Stimulated activated CD4-positive, alpha-beta T cell treated with anti-CD3 and anti-CD28 coated beads, Interleukin-4, amount 100 ng/mL, for 4 hours (primary cell): ENCODE measurements around the gene KCNH1.
"Not testable (repeated sequence)": the region's sequence is repeated elsewhere in the genome, so short reads cannot be mapped to it uniquely, and the experiment has no call there.

Experiments
- DNase-seq, 2 experiments: peaks; one replicate each; pipeline ENCODE4 v3.0.0-alpha.2; 2020

KCNH1 gene

DNA sequence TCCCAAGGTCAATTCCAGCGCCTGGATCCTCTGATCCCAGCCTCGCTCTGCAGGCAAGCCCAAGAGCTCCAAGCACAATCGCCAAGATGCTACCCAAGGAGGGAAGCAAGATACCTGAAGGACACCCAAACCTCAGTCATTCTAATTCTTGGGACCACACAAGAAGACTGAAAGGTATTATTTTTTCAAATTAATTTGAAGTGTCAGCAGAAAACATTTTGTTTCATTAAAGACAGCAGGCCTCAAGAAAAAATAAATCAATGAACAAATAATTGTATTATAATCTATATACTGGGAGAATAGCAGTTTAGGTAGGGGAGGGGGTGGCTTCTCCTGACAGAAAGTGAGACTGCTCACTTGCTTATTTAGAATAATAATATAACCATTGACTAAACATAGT, 457.4 kb downstream of the KCNH1 start:
- no peak for DNase-seq

GRCh38 chr1:210674151-210674550, 459.8 kb downstream of the KCNH1 start:
- DNase-seq, result no peak

DNA sequence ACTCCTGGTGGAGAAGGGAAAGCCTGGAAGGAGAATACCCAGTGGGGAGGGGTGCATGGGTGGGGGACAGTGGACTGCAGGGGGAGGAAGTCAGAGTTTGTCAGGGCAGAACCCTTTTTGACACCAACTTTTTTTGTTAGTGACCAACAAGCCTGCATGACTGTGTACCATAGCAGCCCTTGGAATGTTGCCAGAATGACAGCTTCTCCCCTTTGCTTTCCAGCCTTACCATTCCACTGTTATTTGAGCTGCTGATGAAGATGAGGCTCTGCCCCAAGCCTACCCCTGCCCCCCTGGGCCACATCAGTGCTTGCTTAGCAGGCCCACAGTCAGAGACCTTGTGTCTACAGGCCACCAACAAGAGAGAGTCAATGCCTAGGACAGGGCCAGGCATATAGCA, 464.0 kb downstream of the KCNH1 start:
- DNase-seq, result no peak

DNA sequence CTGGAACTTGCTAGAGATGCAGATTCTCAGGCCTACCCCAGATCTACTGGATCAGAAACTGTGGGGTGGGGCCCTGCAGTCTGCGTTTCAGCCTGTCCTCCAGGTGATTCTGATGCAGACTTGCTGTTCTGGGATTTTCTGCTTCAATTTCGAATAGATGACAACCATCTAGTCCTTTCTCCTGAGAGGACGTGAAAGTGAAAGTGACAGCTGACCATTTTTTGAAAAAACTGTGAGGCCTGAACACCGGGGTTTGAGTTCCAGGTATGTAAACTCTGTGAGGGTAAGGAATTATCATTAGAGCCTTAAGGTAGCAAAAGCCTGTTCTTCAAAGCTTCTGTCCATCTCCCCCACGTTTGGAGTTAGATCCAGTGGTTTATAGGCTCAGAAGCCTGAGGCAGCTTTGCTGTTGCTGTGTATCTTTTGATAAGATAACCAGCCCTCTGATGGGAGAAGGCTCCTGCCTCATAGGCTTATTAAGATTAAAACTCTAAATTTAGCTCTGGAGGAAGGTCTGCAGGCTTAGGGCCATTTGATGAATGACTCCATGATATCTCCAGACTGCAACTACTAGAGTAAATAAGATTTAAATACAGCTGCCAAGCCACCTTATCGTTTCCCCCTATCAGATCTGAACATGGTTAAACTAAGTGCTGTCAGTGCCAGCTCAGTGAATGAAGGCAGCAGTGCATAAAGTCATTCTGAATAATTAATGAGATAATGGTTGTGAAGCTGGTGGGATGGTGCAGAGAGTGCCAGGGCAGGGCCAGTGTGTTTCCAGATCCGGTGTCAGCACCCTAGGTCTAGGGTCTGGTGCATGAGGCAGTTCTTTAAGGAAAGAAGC, 470.0 kb downstream of the KCNH1 start:
- no peak for DNase-seq

GRCh38 chr1:210662291-210663050, 471.5 kb downstream of the KCNH1 start:
- no peak for DNase-seq

- DNase-seq, result not testable (repeated sequence)
Observed at GRCh38 chr1:210661520-210661919, 472.4 kb downstream of the KCNH1 start.

DNA sequence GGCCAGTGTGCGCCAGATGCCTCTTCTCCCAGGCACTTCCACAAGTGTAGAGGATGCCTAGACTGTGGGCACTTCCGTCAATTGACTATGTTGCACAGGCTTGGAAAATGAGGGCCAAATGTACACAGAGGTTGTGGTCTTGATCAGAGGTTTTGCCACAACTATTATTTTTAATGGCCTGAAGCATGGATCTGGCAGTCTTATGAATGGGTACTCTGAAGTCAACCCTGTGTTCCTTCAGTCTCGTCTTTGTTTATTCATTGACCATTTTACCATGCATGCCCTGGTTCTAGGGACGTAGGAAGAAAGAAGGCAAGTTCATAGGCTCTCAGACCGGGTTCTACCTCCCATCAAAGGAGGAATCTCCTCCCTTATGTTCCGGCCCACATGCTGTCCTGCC, 476.1 kb downstream of the KCNH1 start:
- DNase-seq, result no peak

DNA sequence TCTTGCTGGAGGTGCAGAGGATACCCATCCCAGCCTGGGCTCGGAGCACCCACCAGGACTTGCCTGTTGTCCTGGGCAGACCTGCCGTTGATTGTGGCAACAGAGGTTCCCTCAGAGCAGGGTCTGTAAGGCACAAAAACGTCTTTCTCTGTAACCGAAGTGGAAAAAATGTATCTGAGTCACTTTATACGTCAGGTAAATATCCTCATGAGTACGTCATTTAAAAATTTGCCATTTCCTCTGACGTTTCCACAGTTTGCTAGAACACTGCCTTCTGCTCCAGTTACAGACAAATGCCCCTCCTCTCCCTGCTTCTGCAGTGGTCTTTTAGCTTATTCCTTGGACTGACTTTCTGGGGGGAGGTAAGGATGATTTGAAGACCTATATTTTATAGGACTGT, 478.4 kb downstream of the KCNH1 start:
- no peak for DNase-seq

DNA sequence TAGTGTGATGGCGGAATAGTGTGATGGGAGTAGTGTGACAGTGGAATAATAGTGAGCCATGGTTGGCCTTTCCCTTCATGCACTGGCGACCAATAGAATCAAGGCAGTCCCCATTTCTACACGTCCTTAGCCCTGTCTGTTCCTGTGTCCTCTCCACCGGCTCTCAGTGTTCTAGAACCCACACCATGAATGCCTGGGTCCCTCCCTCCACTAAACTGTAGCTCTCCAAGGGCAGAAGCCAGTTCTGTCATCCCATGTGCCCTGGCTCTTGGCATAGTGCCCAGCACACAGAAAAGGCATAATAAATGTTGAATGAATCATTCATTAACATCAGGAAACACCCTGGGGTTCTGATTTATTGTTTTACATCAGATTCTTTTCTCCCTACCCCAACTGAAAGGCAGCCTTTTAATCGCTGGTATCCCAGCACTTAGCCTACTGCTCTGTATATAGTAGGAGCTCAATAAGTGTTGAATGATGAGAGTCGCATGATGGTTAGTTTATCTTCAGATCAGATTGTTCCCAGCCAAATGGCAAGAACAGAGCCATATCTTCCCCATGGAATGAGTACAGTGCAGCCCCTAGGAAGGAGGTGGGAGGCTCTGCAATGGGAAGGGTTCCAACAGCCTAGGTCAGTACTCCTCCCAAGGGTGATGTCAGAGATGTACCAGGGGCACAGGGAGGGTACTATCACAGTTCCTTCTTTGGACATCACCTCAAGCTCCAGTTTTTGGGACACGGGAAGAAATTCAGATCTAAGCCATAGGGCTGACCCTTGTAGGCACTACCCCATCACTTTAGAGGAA, 479.6 kb downstream of the KCNH1 start:
- no peak for DNase-seq

DNA sequence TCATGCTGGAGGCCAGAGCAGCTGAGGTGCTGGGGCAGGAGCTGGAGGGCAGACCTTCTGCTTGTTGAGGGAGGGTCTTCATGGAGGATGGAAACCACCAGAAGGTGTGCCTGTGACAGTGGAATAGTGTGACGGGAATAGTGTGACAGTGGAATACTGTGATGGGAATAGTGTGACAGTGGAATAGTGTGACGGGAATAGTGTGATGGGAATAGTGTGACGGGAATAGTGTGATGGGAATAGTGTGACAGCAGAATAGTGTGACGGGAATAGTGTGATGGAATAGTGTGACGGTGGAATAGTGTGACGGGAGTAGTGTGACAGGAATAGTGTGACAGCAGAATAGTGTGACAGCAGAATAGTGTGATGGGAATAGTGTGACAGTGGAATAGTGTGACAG, 480.2 kb downstream of the KCNH1 start:
- DNase-seq, result no peak

DNA sequence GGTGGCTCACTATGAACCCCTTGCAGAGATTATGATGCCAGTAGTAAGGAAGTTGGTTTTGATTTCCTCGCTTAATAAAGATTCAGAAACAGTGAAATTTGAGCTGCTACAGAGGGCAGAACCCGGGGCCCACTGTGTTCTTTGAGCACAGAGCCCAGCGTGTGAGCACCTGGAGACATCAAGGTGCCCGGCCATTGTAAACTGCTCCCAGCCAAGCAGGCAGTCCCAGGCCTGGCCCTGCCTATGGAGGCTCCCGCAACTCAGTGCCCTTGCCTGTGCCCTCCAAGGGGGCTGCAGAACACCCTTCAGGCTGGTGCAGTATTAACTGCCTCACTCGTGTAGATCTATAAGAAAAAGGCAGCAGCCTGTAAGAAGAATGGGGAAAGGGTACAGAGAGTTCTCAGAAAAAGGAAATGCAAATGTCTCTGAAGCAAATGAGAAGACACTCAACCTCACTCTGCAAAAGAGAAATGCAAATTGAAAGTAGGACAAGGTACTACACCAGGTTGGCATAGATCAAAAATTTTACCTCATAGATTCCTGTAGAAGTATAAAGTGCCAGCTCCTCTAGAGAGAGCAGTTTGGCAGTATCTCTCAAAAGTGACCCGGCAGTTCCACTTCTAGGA, 481.5 kb downstream of the KCNH1 start:
- DNase-seq, result no peak

DNA sequence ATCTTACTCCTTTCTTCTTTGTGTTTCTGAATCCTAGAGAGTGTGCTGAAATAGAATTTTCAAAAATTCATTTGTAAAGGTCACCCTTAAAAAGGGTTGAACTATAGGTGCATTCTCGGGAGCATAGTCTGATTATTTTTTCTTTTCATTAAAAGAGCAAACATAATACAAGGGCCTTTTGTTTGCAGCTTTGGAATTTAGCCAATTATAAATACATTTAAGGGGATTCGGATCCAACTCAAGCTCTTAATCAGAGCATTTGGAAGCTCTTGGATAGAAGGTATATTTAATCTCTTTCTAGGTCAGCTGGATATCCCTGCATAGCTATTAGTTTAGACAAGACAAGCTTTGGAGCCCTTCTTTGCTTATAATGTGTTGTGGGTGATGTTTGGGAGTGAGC, 483.5 kb downstream of the KCNH1 start:
- DNase-seq, result no peak

DNA sequence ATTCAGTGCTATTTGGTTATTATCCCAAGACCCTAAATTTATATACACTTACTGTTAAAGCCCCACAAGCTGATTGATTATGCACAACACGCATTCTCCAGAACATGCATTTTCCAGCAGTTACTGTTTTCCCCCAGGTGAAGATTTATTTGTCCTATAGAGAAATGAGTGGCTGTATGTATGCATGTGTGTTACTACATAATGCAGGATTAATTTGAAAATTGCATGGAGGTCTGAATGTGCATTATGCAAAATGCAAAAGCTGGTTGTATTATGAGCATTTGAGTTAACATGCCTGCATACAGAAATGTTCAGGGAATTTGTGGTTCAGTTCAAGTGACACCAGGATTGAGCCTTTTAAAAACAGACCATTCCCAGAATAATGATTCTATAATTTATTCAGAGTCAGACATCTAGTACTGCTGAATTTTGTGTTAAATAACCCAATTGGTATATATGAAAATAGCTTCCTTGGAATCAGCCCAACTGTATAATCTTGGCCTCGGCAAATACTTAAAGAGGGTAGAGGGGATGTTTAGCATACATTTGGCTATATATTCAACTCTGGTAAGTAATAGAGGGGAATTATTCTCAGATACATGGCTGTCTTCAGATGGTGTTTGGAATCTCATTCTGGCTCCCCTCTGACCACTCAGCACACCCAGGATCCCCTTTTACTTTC, 485.2 kb downstream of the KCNH1 start:
- DNase-seq, result no peak

DNA sequence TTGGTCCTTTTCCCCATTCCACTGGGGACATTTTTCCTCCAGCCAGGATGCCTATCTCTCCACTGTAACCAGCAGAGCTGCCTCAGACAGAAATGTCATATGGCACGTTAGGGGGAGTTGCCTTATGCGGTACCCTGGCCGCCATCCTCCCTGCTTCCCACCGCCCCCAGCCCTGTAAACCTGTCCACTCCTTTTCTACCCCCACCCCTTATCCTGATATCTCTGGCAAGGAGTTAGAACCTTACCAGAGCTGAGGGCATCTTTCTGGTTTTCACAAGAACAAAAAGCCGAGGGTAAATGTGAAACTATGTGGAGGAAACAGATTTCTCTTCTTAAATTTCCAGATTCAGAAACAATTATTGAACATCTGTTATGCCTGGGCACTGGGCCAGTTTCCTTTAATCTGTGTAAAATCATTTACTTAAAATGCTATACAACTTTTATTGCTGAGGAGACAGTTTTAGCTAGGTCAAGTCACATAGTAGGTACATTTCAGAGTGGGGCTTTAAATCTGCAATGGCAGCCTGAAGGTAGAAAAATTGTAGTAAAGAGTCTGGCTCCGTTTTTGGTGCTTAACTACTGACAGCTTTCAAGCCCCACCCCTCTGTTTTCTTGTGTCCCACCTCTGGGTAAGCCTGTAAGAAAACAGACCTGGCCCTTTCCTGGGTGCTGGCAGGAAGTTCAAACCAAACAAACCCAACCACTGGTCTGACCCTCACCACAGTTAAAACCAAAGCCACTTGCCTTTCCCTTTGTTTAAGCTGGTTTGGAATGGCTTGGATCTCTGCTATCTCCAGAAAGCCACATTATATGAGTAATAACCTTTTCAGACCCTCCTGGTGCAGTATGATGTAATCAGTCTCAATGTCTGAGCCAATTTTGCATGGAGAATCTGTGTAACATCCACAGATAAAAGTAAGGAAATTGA, 486.3 kb downstream of the KCNH1 start:
- DNase-seq, result no peak

DNA sequence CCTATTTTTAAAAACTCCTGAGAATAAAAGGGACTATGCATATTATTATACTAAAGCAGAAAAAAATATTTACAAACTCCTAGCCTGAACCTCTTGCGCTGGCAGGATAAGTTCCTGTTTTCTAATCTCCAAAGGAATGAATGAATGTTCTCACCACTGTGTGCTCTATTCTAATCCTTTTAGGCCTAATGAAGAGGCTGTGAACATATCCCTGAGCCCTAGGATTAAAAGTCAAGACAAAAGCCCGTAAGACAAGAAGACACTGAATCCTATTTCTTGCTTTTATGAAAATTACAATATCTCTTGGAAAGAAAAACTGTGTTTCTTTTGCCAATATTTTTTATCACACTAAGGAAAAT, 487.7 kb downstream of the KCNH1 start:
- DNase-seq, result no peak

DNA sequence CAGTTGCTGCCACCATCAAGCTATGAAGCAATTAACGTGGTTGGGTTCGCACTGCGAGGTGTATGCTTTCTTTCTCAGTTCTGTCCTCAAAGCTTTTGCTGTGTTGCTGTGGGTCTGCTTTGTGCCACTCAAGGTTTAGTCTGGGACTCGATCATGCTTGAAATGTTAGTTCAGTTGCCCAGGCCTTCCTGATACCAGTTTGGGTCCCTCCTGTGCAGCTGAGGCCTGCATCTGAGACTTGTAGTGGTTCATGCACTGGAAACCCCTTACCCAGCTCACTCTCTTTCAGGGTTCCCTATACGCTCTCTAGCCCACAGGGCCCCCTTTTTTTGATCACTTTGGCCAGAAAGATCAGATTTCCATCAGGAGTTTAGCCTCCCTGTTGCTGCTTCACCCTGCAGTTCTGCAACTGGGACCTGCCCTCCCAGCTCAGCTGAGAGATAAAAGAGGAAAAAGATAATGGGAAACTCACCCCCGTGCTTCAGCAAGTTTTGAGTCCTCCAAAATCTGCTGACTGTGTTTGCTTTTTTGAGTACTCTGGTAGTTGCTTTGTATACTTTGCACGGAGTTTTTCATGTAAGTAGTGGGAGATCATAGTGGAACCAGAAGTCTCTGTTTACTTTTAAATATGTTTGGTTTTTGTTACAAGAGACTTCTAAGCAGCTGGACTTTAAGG, 488.2 kb downstream of the KCNH1 start:
- no peak for DNase-seq

GRCh38 chr1:210641582-210641981, 492.4 kb downstream of the KCNH1 start:
- no peak for DNase-seq

GRCh38 chr1:210635108-210635507, 498.8 kb downstream of the KCNH1 start:
- no peak for DNase-seq

GRCh38 chr1:210633636-210634035, 500.3 kb downstream of the KCNH1 start:
- no peak for DNase-seq

DNA sequence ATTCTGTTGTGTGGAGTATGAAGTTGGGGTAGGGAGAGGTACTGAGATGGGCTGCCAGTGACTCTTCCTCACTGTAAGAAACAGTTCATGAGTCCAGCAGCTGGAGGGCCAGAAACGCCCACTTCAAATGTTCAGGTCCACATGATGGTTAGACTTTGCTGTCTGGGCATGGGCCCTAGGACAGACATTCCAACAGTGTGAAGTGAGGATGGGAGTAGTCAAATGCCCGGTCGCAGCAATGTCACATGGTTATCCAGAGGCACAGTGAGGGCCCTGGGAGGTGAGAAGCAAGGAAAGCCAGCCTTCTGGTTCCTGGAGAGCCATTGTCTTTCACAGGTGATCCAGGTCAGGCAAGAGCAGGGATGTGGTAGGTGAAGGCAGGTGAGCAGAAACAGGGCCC, 500.8 kb downstream of the KCNH1 start:
- DNase-seq, result no peak

DNA sequence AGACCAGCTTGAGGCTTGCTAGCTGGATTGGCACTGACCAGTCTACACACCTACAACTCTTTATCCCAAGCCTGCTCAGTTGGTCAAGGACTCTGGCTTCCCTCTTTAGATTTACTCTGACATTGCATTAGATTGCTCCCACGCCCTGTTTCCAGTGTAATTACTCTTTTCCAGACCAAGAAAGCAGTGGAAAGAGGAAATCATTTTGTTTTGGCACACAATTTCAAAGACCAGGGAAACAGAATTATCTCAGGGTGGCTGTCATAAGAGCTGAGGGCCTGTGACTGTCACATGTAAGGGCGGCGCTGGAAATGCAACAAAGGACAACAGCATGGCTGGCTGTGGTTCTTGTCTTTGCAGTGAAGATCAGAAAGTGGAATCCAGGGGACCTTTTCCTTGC, 502.5 kb downstream of the KCNH1 start:
- no peak for DNase-seq
